OCI-M1 (cell line): ENCODE data around the gene UQCRQ.

Experiments used
- DNase-seq: peaks from one replicate; lab custom pipeline; 2025; lab: John Stamatoyannopoulos, UW

Gene UQCRQ

DNA sequence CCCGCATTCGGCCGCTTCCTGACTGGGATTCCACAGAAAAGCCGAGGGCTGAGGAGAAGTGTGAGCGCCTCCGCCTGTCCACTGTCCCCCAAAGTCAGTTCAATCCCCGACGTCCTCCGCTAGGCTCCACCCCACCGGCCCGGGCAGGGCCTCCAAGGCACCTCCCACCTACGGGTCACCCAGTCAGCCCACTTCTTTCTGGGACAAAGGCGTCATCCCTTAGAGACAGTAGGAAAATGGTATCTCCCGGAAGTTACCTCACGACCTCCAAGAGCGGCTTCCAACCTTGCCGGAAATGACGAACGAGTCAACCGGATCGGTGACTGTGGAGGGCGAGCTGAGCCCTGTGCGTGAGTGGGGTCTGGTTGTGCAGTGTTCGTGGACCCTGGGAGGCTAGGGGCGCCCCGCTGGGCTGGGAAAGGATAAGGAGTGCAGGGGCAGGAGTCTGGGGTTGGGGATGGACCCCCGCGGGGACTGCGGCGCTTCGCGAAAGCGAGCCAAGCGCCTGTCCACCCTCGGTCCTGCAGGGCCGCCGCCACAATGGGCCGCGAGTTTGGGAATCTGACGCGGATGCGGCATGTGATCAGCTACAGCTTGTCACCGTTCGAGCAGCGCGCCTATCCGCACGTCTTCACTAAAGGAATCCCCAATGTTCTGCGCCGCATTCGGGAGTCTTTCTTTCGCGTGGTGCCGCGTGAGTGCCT lies at the start of gene UQCRQ, which contains the start of gene GDF9:
UQCRQ (plus strand) TSS at position 301 of the 704 bp plus-strand sequence; CDS start at position 541, 240 bp downstream.
GDF9 (minus strand) TSS at position 128 of the 704 bp plus-strand sequence. CDS start 1,936 bp downstream, outside the sequence.
- peak; percentile 99 for DNase-seq

DNA sequence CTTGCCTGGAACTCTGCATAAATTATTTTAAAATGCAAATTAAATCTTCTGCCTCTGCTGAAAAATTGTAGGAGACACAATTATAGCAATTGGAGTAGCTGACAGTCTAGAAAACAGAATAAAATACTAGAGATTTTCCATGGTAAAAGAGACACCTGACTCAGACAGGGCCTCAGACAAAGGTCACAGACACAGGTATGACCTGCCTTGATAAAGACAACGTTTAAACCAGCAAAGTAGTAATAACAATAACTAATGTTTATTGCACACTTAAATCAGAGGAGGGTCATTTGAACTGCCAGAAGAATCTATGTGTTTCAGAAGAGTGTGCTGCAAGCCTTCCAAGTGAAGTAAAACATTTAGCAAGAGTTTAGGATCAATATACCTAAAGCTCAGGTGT lies 49.4 kb upstream of the UQCRQ start:
- DNase-seq = no peak

DNA sequence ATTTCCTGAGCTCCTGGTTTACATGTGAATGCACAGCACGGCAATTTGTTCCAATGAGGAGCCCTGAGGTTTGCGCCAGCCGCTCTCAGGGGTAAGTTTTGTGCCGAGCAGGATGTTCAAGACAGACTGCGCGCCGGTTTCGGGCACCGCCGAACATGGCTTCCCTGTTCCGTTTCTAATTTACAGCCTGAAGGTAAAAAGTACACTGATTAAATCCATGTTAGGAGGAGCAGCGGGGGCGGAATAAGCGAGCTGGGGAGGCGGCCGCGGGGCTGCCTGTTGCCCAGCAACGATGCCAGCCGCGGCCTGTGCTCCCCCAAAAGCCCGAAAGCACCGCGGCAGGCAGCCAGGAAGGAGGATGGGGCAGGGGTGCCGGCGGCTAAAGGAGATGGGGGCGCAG lies 47.0 kb upstream of the UQCRQ start:
- no peak for DNase-seq

DNA sequence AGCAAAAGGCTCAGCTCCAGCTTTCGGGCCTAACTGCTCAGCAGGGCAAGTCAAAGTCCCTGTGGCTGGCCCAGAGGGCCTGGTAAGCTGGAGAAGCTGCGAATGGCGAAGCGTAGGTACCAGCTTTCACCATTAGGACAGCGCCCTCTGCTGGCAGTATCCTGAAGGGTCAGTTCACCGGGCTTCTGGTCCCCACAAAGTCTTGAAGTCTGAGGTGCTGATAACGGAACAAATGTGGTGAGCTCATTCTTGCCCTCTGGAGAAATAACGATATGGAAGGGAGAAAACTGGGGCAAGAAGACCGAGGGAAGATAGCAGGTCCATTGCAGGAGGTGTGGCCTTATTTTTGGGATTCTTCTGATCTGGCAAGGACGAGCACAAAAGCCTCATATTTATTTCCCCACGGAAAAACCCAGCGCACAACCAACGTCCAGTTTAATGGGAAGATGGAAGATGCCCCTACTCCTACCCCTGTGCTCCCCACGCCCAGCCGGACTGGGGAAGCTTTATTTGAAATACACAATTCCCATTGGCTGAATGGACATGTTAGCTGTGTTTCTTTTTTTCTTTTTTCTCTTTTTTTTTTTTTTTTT lies 46.2 kb upstream of the UQCRQ start:
- DNase-seq = peak; percentile 97

DNA sequence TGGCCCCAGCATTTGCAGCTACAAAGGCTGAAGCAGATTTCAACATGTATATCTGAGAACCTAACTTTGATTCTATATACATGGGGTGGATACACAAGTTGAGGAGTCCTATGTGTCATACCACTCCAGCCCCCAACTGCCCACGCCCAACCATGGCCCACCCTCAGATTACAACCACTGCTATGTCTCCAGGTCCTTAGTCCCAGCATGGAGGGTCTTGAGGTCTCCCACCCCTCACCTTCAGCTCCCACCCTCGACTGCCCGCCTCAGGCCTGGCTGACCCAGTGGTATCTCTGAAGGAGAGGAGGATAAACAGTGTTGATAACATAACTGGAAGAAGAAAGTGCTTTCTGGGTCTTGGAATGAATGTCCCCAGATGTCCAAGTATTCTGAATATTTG lies 45.1 kb upstream of the UQCRQ start:
- DNase-seq = no peak

DNA sequence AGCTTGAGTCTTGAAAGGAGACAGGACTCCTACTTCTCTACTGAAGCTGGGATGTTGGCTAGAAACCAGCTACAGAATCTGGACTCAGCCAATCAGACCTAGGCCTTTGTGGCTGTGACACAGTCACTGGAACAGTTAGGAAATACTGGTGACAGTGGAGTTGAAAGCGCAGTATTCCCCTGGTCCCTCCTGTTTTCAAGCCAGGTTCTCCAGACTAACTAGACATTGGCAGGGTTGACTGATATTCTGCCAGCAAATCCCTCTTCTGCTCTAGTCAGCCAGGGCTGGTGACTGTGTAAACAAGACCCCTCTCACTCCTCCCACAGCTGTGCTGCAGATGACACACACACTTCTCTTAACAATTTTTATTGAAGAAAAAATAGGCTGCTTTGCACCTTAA lies 44.7 kb upstream of the UQCRQ start:
- DNase-seq = no peak

DNA sequence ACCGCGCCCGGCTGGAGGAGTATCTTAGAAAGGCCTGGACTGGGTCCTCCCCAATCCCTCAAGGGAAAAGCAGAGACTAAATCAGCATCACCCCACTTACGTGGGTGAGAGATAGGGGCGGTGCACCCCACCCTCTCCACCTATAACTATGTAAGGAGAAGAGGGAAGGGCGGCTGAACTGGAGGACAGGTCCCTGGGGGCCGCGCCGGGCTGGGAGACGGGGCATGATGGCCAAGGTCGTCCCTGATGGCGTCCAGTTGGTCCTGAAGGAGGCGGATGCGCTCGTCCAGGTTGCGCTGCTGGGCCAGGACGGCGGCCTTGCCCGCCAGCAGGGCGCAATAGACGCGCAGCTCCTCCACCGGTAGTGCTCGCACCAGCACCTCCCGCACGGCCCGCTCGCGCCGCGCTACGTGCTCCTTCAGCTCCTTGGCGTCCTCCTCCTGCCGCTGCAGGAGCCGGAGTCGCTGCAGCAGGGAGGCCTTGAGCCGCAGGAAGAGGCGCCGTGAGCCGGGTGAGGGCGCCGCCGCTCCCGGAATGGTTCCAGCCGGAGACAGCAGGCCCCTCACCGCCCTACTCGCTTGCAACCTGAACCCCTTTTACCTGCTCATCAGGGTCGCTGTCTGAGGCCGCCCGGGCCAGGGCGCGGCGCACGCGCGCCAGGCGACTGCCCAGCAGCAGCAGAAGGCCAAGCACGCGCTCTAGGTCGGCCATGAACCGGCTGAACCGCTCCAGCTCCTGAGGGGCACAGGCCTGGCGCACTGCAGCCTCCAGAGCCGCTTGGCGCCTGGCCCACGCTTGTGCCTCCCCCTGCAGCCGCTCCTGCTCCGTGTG lies 43.6 kb upstream of the UQCRQ start:
- no peak for DNase-seq

DNA sequence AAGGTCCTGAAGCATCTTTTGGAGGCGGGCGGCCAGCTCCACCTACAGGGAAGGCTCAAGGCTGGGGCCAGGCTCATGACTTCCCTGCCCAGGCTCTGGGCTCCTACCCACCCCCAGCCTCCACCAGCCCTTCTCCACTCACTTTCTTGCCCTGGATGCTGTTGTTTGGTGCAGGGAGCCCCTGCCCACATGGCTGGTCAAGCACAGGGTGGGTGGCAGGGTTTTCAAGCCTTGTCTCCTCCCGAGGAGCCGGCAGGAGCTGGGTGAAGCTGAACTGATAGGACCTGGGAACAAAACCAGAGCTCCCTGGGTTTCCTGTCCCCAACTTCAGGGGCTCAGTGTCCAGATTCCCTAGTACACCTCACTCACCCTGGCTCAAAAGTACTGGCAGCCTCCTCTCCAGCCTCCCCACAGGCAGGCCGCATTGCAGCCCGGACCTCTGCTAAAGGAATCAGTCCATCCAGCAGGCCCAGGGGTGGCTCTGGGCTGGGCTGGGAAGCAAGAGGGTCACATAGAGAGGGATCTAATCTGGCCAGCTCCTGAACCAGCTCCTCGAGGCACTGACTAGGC lies 42.9 kb upstream of the UQCRQ start:
- no peak for DNase-seq

DNA sequence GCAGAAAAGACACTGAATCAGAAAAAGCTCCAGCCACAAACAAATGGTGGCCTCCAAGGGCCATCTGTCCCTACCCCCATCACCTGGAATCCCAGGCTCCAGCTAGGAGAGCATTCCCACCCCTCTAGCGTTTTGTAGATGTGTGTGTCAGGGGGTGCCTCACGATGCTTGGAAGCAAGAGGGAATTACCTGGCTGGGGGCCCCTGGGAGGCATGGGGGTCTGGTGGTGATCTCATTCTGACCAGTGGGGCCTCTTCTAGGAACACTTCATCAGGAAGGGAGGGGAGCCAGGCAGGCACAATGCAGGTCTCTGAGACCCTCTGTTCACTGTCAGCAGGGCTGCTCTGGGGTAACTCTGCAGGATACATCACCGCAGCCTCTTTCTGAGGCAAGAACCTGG lies 42.0 kb upstream of the UQCRQ start:
- DNase-seq = no peak

DNA sequence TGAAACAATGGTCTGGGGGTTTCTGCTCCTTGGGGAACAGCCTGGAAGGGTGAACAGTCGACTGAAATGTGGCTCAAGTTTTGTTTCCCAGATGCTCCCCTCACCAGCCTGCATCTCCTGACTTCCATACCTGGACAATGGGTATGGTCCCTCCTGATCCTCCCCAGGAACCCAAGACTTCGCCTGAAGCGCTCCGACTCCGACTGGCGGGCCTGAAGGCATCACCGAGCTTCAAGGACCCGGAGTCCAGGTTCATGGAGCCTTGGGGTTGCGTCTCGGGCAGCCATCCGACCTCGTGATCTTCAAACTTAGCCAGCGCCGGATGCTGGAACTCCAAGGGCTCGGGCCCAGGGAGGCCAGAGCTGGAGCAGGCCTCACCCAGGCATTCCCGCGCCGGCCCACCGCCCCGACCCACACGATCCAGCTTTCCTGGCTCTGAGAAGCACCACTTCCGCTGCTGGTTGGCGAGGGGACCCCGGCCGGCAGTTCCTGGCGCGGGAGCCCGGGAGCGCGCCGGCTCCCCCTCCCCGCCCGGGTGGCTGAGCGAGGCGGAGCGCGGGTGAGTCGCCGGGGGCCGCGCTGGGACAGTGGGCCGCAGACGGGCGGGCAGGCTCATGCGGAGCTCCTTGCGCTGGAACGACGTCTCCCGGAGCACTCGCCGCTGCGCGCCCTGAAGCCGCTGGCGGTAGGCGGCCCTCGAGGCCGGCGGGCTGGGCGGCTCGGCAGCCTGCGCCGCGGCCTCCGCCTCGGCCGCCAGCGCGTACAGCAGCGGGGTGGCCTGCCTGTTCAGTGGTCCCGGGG lies 41.2 kb upstream of the UQCRQ start:
- DNase-seq = no peak

DNA sequence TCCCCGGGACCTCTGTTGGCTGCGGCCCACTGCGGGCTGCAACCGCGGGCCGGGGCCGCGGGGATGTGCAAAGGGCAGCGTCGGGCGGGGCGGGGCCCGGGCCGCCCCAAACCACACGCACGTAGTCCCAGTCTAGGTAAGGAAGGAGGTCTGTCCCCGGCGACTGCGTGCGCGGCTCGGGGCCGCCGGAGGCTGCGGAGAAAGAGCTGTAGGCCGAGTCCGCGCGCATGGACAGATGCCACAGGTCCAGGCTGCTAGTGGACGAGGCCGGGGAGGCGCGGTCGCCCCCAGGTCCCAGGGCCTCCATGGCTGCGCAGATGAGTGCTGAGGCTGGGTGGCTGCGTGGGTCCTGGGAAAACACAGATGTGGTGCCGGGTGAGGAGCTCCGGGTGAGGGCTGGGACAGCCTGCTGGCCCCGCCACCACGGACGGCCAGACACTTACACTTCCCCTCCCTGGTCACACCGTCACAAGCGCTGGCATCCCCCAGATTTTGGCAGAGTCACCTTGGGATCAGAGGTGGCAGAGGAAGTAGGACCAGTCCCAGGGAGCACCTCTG lies 40.5 kb upstream of the UQCRQ start:
- DNase-seq = no peak

DNA sequence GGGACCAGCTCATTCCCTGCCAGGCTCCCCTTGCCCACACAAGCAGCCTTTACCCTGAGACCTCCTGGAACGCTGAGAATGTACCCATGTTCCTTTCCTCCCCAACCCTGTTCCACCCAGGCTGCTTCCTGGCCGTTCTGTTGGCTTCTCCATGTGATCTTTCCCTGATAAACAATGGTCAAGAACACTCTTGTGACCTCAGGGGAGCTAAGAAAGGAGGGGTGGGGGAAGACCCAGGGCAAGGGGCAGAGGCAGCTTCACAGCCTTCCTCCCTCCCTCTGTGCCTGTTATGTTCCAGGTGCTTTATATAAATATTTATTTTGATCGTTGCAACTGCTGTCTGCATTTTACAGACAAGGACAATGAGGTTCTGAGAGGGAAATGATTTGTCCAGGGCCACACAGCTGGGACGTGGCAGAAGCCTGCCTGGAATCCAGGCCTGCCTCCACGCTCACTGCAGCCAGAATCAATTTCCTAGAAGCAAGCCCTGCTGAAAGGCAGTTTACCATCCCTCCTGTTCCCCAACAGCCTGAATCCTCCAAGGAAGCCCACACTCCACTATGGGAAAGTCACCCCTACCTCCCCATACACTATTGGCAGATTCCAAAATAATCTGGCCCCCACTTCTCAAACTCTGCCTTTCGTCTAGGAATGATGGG lies 39.9 kb upstream of the UQCRQ start:
- no peak for DNase-seq

DNA sequence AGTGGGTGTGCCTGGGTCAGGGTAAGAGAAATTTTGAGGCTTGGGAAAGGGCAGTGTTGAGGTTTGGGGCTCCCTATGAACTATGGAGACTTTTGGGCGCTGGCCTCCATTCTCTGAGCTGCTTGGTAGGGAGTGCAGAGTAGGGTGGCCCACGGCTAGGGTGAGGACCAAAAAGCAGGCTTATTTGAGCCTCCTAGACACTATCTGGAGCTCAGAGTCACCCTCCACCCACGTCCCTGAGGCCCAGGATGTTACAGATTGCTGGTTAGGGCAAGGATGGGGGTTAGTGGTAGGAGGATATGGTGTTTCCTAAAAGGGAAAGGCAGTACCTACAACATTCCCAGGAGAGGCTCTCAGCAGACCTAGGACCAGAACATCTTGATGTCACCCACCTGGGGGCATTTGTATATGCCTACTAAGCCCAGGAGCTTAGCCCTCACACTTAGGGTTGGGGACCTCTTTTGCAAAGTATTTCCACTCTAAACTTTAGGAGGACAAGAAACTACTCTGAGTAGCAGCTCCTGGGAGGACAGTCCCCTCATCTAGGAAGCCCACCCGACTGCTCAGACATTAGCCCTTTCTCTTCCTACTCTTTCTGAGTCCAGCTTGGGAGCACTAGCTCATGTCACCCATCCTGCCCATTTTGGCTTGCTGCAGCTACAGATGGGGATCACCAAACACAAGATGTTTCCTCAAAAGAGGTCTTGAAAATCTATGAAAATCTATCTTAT lies 38.3 kb upstream of the UQCRQ start:
- no peak for DNase-seq

DNA sequence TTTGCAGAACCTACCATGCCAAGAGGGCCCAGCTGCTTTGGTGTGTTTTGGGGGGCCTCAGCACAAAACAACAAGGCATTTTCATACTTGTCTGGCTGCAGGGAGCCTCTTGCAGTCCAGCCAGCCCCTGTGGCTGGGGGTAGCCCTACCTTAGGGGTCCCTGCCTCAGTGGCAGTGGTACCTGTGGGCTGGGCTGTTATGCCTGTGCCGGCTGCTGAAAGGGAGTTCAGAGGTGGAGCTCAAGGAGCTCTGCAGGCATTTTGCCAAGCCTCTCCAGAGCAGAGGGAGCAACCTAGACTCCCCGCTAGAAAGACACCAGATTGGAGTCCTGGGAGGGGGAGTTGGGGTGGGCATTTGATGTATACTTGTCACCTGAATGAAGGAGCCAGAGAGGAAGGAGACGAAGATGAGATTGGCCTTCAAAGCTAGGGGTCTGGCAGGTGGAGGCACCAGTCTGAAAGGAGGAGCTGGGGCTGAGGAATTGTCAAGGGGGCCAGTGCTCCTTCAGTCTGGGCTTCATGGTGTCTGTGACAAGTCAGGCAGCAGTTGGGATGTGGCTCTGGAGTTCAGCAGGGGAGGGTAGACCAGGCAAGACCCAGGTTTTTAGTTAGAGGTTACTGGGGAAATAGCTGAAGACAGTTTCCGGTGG lies 37.5 kb upstream of the UQCRQ start:
- no peak for DNase-seq

DNA sequence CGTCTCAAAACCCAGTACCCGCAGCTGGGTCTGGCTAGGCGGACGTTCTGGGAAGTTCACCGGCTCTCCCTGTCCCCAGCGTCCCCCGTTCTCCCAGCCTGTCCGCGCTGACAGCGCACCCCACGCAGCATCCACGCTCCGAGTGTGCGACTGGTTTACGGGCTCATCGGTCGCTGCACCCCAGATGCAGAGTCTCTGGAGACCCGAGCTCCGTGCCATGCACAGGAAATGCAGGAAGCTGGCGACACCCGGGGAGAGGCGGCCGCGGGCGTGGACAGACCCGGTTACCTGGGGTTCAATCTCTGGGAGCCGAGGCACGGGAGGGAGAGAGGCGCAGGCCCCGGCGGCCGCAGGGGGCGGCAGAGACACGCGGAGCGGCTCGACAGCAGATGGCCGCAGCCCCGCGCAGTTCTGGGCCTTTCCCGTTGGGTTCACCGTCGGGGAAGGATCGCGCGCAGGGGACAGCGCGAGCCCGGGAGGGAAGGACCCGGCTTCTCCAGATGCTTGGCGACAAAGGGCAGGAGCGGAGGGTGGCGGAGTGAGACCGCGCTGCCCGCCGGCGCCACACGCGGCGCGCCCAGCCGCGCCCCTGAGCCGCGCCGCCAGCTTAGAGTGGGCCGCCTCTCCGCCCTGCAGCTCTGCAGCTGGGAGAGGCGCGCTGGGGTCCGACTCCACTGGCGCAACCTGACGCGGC lies 36.6 kb upstream of the UQCRQ start:
- DNase-seq = peak; percentile 80

DNA sequence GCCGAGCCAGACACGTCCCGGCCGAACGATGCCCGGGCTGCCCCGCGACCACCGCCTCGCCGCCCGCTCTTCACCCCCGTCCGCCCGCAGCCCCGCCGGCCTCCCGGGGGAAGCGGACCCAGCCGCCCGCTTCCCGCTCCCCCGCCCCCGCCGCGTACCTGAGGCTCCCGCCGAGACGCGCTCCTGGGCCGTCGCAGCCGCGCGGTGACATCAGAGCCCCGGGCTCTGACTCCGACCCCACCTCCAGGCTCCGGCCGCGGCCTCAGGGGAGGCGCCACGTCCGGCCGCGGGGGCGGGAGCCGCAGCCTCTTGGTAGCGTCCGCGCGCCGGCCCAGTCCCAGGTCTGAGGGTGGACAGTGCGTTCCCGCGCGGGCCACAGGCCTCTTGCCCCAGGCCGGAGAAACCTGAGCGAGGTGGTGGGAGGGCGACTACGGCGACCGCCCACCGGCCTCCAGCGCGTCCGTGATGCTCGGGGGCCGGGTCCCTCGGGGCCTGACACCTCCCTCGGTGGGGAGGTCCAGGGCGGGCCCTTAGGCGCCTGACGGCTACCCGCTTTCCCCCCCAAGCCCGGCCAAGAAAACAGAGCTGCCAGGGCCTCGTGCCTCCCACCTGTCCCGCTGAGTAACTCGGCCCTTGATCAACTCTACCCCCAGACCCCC lies 35.9 kb upstream of the UQCRQ start, which contains the start of gene SHROOM1:
SHROOM1 (minus strand) TSS at position 212 of the 659 bp plus-strand sequence. CDS start 4,507 bp downstream, outside the sequence.
- peak; percentile 60 for DNase-seq

DNA sequence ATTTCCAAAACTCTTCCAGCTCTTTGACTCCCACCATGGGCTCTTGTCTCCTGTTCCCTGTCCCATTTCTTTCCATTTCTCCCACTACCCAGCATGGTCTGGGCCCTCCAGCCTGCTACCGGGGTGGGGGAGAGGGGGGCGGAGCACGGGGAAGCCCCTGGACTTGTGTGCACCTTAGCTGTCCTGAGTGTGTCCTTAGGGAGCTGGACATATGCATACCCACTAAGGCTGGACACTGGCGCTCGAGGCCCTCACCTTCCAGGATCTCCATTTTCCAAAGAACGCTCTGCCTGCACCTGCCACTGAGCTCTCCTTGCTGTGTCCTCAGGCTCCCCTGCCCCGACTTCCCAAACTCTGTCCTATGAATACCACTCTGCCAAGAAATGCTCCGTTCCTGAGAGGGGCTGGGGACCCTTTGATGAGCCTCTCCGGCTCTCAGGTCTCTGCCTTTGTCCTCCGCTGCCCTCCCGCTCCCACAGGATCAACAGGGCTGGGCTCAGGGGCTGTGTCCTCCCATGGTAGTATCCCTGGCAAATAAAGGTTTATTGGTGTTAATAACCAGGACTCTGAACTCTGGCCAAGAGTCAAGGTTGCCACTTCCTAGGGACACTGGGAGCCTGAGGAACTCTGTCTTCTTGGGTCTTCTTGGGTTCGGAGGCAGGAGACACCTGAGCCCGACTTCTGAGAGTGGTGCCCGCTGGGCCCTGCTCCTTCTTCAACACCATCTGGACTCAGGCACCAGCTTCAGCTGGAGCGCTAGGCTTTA lies 35.2 kb upstream of the UQCRQ start:
- DNase-seq = no peak

DNA sequence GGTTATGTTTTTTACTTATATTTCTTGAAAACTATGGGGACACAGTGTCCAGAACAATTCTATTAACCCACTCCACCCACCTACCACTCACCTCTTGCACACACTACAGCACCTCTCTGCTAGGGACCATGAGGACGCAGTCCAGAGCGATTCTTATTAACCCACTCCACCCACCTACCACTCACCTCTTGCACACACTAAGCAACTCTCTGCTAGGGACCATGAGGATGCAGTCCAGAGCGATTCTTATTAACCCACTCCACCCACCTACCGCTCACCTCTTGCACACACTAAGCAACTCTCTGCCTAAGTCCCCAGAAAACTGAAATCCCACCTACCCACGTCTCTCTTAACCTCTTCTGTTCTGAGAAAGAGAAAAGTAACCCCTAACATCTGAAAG lies 33.8 kb upstream of the UQCRQ start:
- no peak for DNase-seq
